Natural killer cell (primary cell): ENCODE results near the gene ITGB5. TPM values are rescaled to one million over a fixed set of nuclear protein-coding genes. Genes with fewer than 3 reads are reported as not detected.
"Not testable (repeated sequence)": the region's sequence is repeated elsewhere in the genome, so short reads cannot be mapped to it uniquely, and the experiment has no call there.

Experiments used
- ATAC-seq, 3 donors: fragments of 150-1000 bp in 2 of 3; fragments of 200-7000 bp in 1 of 3; cut with Tn5 transposase; 1 replicate in 1 of 3; 2 replicates in 2 of 3; pipeline ENCODE4 v1.10.0; 2021; ENCODE audit warnings: mild to moderate bottlenecking in 2 of 3, moderate library complexity in 2 of 3
- DNase-seq, 2 donors: peaks; one replicate each; pipeline versions ENCODE4 v3.0.0 to v3.0.0-alpha.2; 2013 to 2021; ENCODE audit warnings: mixed read lengths in 1 of 2
- H3K27ac ChIP-seq: one replicate; pipeline ENCODE4 v1.5.1; 2013; ENCODE audit warnings: mild to moderate bottlenecking, low read length
- H3K27me3 ChIP-seq: one replicate; pipeline ENCODE4 v1.6.1; 2013; ENCODE audit warnings: low read length; ENCODE audit not compliant: control insufficient read depth, insufficient read depth
- H3K36me3 ChIP-seq: one replicate; pipeline ENCODE4 v1.6.1; 2013; ENCODE audit warnings: low read length; ENCODE audit not compliant: control insufficient read depth, insufficient read depth
- H3K4me1 ChIP-seq: one replicate; pipeline ENCODE4 v1.6.1; 2013; ENCODE audit warnings: low read length; ENCODE audit not compliant: control insufficient read depth, insufficient read depth
- H3K4me3 ChIP-seq: one replicate; pipeline ENCODE4 v1.5.1; 2013; ENCODE audit warnings: low read length
- H3K9me3 ChIP-seq: one replicate; pipeline ENCODE4 v1.6.1; 2013; ENCODE audit warnings: low read length; ENCODE audit not compliant: control insufficient read depth, insufficient read depth
- H3K27ac Mint-ChIP-seq, 2 donors: one replicate each; pipeline ENCODE4 v1.8.0; 2022; ENCODE audit warnings: mild to moderate bottlenecking in 2 of 2, mixed read lengths in 2 of 2, moderate library complexity in 1 of 2
- H3K27me3 Mint-ChIP-seq, 2 donors: one replicate each; pipeline ENCODE4 v1.8.0; 2022; ENCODE audit warnings: low read depth in 2 of 2, mixed read lengths in 2 of 2
- H3K36me3 Mint-ChIP-seq: one replicate; pipeline ENCODE4 v1.8.0; 2022; ENCODE audit warnings: mixed read lengths
- H3K4me1 Mint-ChIP-seq, 2 donors: one replicate each; pipeline ENCODE4 v1.8.0; 2022; ENCODE audit warnings: mixed read lengths in 2 of 2
- H3K4me3 Mint-ChIP-seq: one replicate; pipeline ENCODE4 v1.8.0; 2022; ENCODE audit warnings: mild to moderate bottlenecking, moderate library complexity, mixed read lengths
- H3K9me3 Mint-ChIP-seq, 2 donors: one replicate each; pipeline ENCODE4 v1.8.0; 2022; ENCODE audit warnings: mixed read lengths in 2 of 2
- CTCF ChIP-seq: fragments of 200-600 bp; IDR thresholded peaks from one replicate; pipeline ENCODE4 v1.8.0; 2022; ENCODE audit warnings: antibody characterized with exemption
- WGBS: methylation state at CpG from one replicate; pipeline ENCODE4 v1.1.7; 2013; ENCODE audit warnings: missing lambda C conversion rate; ENCODE audit not compliant: insufficient coverage; 5-methylcytosine and 5-hydroxymethylcytosine counted together
- intact Hi-C: fragments of 100-400 bp; cut with micrococcal nuclease; formaldehyde crosslinking; loops from one replicate; pipeline ENCODE4 v1.14.2; 2022
- total RNA-seq, 4 donors: library from RNA; stranded (reverse); fragments of 120-200 nt in 1 of 4; gene quantifications; one replicate each; pipeline versions ENCODE4 v1.2.3 to v1.2.4, GENCODE V29; 2013 to 2022

Gene ITGB5
- total RNA-seq, 3 donors from 2014 or later (not counting 1 experiment from before 2014, with no cell fraction given): 1.0 to 8.4 (median 5.4) TPM

- peaks cover 5 to 7% of the 10 kb centered on the region in 2 donors for H3K4me1 Mint-ChIP-seq
- ATAC-seq (no peak), DNase-seq (no peak)
- Histone ChIP-seq H3K9me3 (no peaks in the 10 kb centered on the region), H3K27me3 (no peaks in the 10 kb centered on the region), H3K27ac (no peak overlapping the region), H3K36me3 (no peaks in the 10 kb centered on the region), H3K4me3 (no peak overlapping the region), H3K4me1 (peaks cover 3% of the 10 kb centered on the region)
- TF ChIP-seq CTCF: no peak
- H3K4me3 Mint-ChIP-seq: no peak overlapping the region
- H3K9me3 Mint-ChIP-seq: no peaks in the 10 kb centered on the region
- H3K27me3 Mint-ChIP-seq: peaks cover 18 to 20% of the 10 kb centered on the region in 2 donors
- H3K36me3 Mint-ChIP-seq: no peaks in the 10 kb centered on the region
- no peak overlapping the region for H3K27ac Mint-ChIP-seq
- 93% methylated on average over 15 of the region's 15 CpGs for WGBS
- intact Hi-C loops: no loop called here
These were observed 57.9 kb downstream of the ITGB5 start for GRCh38 chr3:124829178-124829818.

GRCh38 chr3:124827476-124828206, 59.5 kb downstream of the ITGB5 start:
- H3K4me3 Mint-ChIP-seq, H3K9me3 ChIP-seq, intact Hi-C loops, H3K27me3 ChIP-seq, H3K9me3 Mint-ChIP-seq, ATAC-seq, H3K27ac ChIP-seq, H3K27ac Mint-ChIP-seq, DNase-seq, H3K4me3 ChIP-seq, H3K36me3 ChIP-seq, H3K36me3 Mint-ChIP-seq, H3K4me1 ChIP-seq, H3K4me1 Mint-ChIP-seq: not testable (repeated sequence)
- WGBS: 93% methylated on average over 15 of the region's 15 CpGs
- peaks cover 8 to 18% of the 10 kb centered on the region in 2 donors for H3K27me3 Mint-ChIP-seq

GRCh38 chr3:124826703-124827102, 60.5 kb downstream of the ITGB5 start:
- DNase-seq (no peak), ATAC-seq (no peak)
- 71% methylated on average over 2 of the region's 3 CpGs for WGBS
- Mint-ChIP-seq H3K9me3 (no peaks in the 10 kb centered on the region), H3K27ac (no peak overlapping the region), H3K4me3 (no peak overlapping the region), H3K4me1 (no peaks in the 10 kb centered on the region), H3K27me3 (peaks cover 14 to 25% of the 10 kb centered on the region in 2 donors), H3K36me3 (no peaks in the 10 kb centered on the region)
- peaks cover 3% of the 10 kb centered on the region for H3K4me1 ChIP-seq
- H3K4me3 ChIP-seq: no peak overlapping the region
- H3K9me3 ChIP-seq: no peaks in the 10 kb centered on the region
- no peaks in the 10 kb centered on the region for H3K36me3 ChIP-seq
- no peaks in the 10 kb centered on the region for H3K27me3 ChIP-seq
- intact Hi-C loops: no loop called here
- TF ChIP-seq CTCF: no peak
- H3K27ac ChIP-seq: no peak overlapping the region

GRCh38 chr3:124824286-124824915, 62.8 kb downstream of the ITGB5 start:
- H3K9me3 Mint-ChIP-seq: no peaks in the 10 kb centered on the region
- no peaks in the 10 kb centered on the region for H3K36me3 Mint-ChIP-seq
- WGBS: 96% methylated on average over 3 of the region's 4 CpGs
- no peaks in the 10 kb centered on the region for H3K27me3 ChIP-seq
- no peak for DNase-seq
- TF ChIP-seq CTCF: no peak
- H3K27ac Mint-ChIP-seq: no peak overlapping the region
- H3K4me1 ChIP-seq: peaks cover 3% of the 10 kb centered on the region
- H3K27ac ChIP-seq: no peak overlapping the region
- H3K4me3 ChIP-seq: no peak overlapping the region
- H3K9me3 ChIP-seq: no peaks in the 10 kb centered on the region
- H3K4me1 Mint-ChIP-seq: no peaks in the 10 kb centered on the region
- intact Hi-C loops: no loop called here
- H3K27me3 Mint-ChIP-seq: peaks cover 21 to 38% of the 10 kb centered on the region in 2 donors
- no peaks in the 10 kb centered on the region for H3K36me3 ChIP-seq
- H3K4me3 Mint-ChIP-seq: no peak overlapping the region
- no peak for ATAC-seq
